Panc1 (cell line): ENCODE data around the gene AURKAIP1.

ENCODE experiments used
- CTCF ChIP-seq: fragments of 450-650 bp; IDR thresholded peaks from 2 replicates; pipeline ENCODE4 v1.5.1; 2017; ENCODE audit warnings: mild to moderate bottlenecking
- POLR2AphosphoS5 ChIP-seq: IDR thresholded peaks from 2 replicates; pipeline ENCODE4 v1.6.1; 2012; ENCODE audit warnings: mild to moderate bottlenecking, low read depth, low read length, moderate library complexity
- SIN3A ChIP-seq: IDR thresholded peaks from 2 replicates; pipeline ENCODE4 v1.6.1; 2012; ENCODE audit warnings: low read depth, mild to moderate bottlenecking, low read length, moderate library complexity, borderline replicate concordance; ENCODE audit not compliant: insufficient read depth

GRCh38 chr1:1356166-1356795 lies 18.7 kb downstream of the AURKAIP1 start:
- TF ChIP-seq CTCF (no peak), POLR2AphosphoS5 (no peak; the same call in 1 of the 2 replicates), SIN3A (no peak)
